Mesenchymal stem cell (in vitro differentiated cells and primary cell): Measurements from ENCODE around the gene SPPL3.
A peak's percentile ranks its signal among the peaks of the same experiment; 100 is the strongest.
"Not testable (repeated sequence)": the region's sequence is repeated elsewhere in the genome, so short reads cannot be mapped to it uniquely, and the experiment has no call there.

Experiments used
- DNase-seq: peaks from one replicate; pipeline ENCODE4 v3.0.0-alpha.2; 2013
- H2AFZ ChIP-seq: one replicate; pipeline ENCODE4 v1.6.1; 2013; ENCODE audit warnings: low read depth, mild to moderate bottlenecking, control low read depth, inconsistent platforms, low read length, moderate library complexity
- H2AK5ac ChIP-seq: 2 replicates; pipeline ENCODE4 v1.6.1; 2013; ENCODE audit warnings: low read length, moderate library complexity, mild to moderate bottlenecking, inconsistent platforms; ENCODE audit not compliant: severe bottlenecking
- H2BK120ac ChIP-seq: one replicate; pipeline ENCODE4 v1.6.1; 2013; ENCODE audit warnings: low read depth, mild to moderate bottlenecking, inconsistent platforms, low read length, moderate library complexity
- H2BK12ac ChIP-seq, 2 experiments: one replicate each; pipeline ENCODE4 v1.6.1; 2013; ENCODE audit warnings: inconsistent platforms in 2 of 2, low read length in 2 of 2, mild to moderate bottlenecking in 2 of 2, moderate library complexity in 2 of 2, control low read depth in 1 of 2
- H2BK15ac ChIP-seq: one replicate; pipeline ENCODE4 v1.6.1; 2013; ENCODE audit warnings: mild to moderate bottlenecking, low read depth, inconsistent platforms; ENCODE audit not compliant: poor library complexity, severe bottlenecking
- H2BK5ac ChIP-seq: 2 replicates; pipeline ENCODE4 v1.6.1; 2013; ENCODE audit warnings: low read depth, mild to moderate bottlenecking, low read length, control low read depth, inconsistent platforms; ENCODE audit not compliant: poor library complexity, severe bottlenecking
- H3K14ac ChIP-seq, 2 experiments: one replicate each; pipeline ENCODE4 v1.6.1; 2013; ENCODE audit warnings: inconsistent platforms in 2 of 2, low read length in 2 of 2, control low read depth in 1 of 2, mild to moderate bottlenecking in 1 of 2, moderate library complexity in 1 of 2
- H3K18ac ChIP-seq, 2 experiments: one replicate each; pipeline ENCODE4 v1.6.1; 2013; ENCODE audit warnings: inconsistent platforms in 2 of 2, low read length in 2 of 2, control low read depth in 1 of 2, low read depth in 1 of 2, mild to moderate bottlenecking in 1 of 2
- H3K23ac ChIP-seq, 2 experiments: one replicate each; pipeline ENCODE4 v1.6.1; 2013; ENCODE audit warnings: inconsistent platforms in 2 of 2, low read length in 2 of 2, mild to moderate bottlenecking in 2 of 2, moderate library complexity in 2 of 2, control low read depth in 1 of 2
- H3K27ac ChIP-seq: 2 replicates; pipeline ENCODE4 v1.5.1; 2013; ENCODE audit warnings: mild to moderate bottlenecking, moderate library complexity, low read length, control low read depth, inconsistent platforms; ENCODE audit not compliant: poor library complexity, severe bottlenecking
- H3K27me3 ChIP-seq, 2 experiments: 2 replicates each; pipeline versions ENCODE4 v1.6.1 to v1.7.0; 2013; ENCODE audit warnings: low read length in 2 of 2, mild to moderate bottlenecking in 2 of 2, moderate library complexity in 2 of 2, control low read depth in 1 of 2, inconsistent platforms in 1 of 2; ENCODE audit not compliant: control insufficient read depth in 1 of 2, insufficient read depth in 1 of 2
- H3K36me3 ChIP-seq, 2 experiments: 2 replicates each; pipeline versions ENCODE4 v1.6.1 to v1.7.0; 2013; ENCODE audit warnings: low read length in 2 of 2, control low read depth in 1 of 2, inconsistent platforms in 1 of 2, low read depth in 1 of 2, mild to moderate bottlenecking in 1 of 2; ENCODE audit not compliant: insufficient read depth in 2 of 2, control insufficient read depth in 1 of 2
- H3K4ac ChIP-seq, 2 experiments: one replicate each; pipeline ENCODE4 v1.6.1; 2013; ENCODE audit warnings: inconsistent platforms in 2 of 2, low read length in 2 of 2, mild to moderate bottlenecking in 2 of 2, moderate library complexity in 2 of 2, control low read depth in 1 of 2, low read depth in 1 of 2
- H3K4me1 ChIP-seq: 2 replicates; pipeline ENCODE4 v1.6.1; 2013; ENCODE audit warnings: low read depth, low read length, control low read depth; ENCODE audit not compliant: control insufficient read depth, insufficient read depth
- H3K4me2 ChIP-seq: 2 replicates; pipeline ENCODE4 v1.6.1; 2013; ENCODE audit warnings: low read length, mild to moderate bottlenecking, inconsistent platforms; ENCODE audit not compliant: poor library complexity, severe bottlenecking
- H3K4me3 ChIP-seq, 2 experiments: 2 replicates each; pipeline versions ENCODE4 v1.5.1 to v1.7.0; 2013; ENCODE audit warnings: low read length in 2 of 2, mild to moderate bottlenecking in 2 of 2, control low read depth in 1 of 2, low read depth in 1 of 2; ENCODE audit not compliant: insufficient read depth in 1 of 2
- H3K79me1 ChIP-seq: replicated peaks from 2 replicates; pipeline ENCODE4 v1.6.1; 2013; ENCODE audit warnings: mild to moderate bottlenecking, control low read depth, low read length, inconsistent platforms; ENCODE audit not compliant: poor library complexity, severe bottlenecking
- H3K9ac ChIP-seq: 2 replicates; pipeline ENCODE4 v1.7.0; 2013; ENCODE audit warnings: mild to moderate bottlenecking, low read length, moderate library complexity
- H3K9me3 ChIP-seq: 2 replicates; pipeline ENCODE4 v1.7.0; 2013; ENCODE audit warnings: mild to moderate bottlenecking, low read length; ENCODE audit not compliant: control insufficient read depth
- H4K8ac ChIP-seq: one replicate; pipeline ENCODE4 v1.6.1; 2013; ENCODE audit warnings: inconsistent platforms, mild to moderate bottlenecking, low read length, moderate library complexity
- H4K91ac ChIP-seq: one replicate; pipeline ENCODE4 v1.6.1; 2013; ENCODE audit warnings: mild to moderate bottlenecking, low read length, inconsistent platforms
- WGBS: methylation state at CpG from one replicate; pipeline ENCODE4 v1.1.7; 2013; ENCODE audit warnings: mixed read lengths; 5-methylcytosine and 5-hydroxymethylcytosine counted together

Gene SPPL3

GRCh38 chr12:120733574-120733973 is 170.6 kb downstream of the SPPL3 start:
- Histone ChIP-seq H3K23ac (no peak overlapping the region), H3K4me3 (no peak overlapping the region), H3K14ac (no peak overlapping the region), H3K27me3 (no peaks in the 10 kb centered on the region), H2AFZ (no peak overlapping the region), H3K4ac (no peak overlapping the region), H2BK120ac (no peak overlapping the region), H4K8ac (no peak overlapping the region), H3K36me3 (peaks cover 14 to 23% of the 10 kb centered on the region in 2 experiments), H4K91ac (no peak overlapping the region), H3K4me1 (no peaks in the 10 kb centered on the region), H3K9me3 (no peaks in the 10 kb centered on the region), H3K18ac (no peak overlapping the region), H2BK15ac (no peak overlapping the region), H3K4me2 (no peak overlapping the region), H3K9ac (no peak overlapping the region), H2BK5ac (no peak overlapping the region), H3K27ac (no peak overlapping the region), H3K79me1 (no peaks in the 10 kb centered on the region), H2AK5ac (no peak overlapping the region), H2BK12ac (no peak overlapping the region)
- 91% methylated on average over 3 of the region's 3 CpGs for WGBS
- no peak for DNase-seq

- not testable (repeated sequence) for H3K4me1 ChIP-seq, H3K27me3 ChIP-seq, H3K27ac ChIP-seq, H3K9me3 ChIP-seq, H3K18ac ChIP-seq, H2AK5ac ChIP-seq, H3K4me2 ChIP-seq, H4K91ac ChIP-seq, H3K4me3 ChIP-seq, H3K79me1 ChIP-seq, DNase-seq, H4K8ac ChIP-seq, H2BK120ac ChIP-seq, H3K4ac ChIP-seq, H2AFZ ChIP-seq, H2BK5ac ChIP-seq, H2BK15ac ChIP-seq, H3K23ac ChIP-seq, H3K14ac ChIP-seq, H2BK12ac ChIP-seq, H3K9ac ChIP-seq
- H3K36me3 ChIP-seq = peaks cover 16 to 19% of the 10 kb centered on the region in 2 experiments
- 98% methylated on average over 26 of the region's 35 CpGs for WGBS
Observed at GRCh38 chr12:120732198-120732597, 172.0 kb downstream of the SPPL3 start.

GRCh38 chr12:120726961-120727360 is 177.2 kb downstream of the SPPL3 start:
- H3K4me2 ChIP-seq = no peak overlapping the region
- no peak overlapping the region for H3K4me3 ChIP-seq
- peaks cover 3% of the 10 kb centered on the region for H3K79me1 ChIP-seq
- no peak for DNase-seq
- H3K4ac ChIP-seq = no peak overlapping the region
- H2AK5ac ChIP-seq = no peak overlapping the region
- H3K4me1 ChIP-seq = peaks cover 10% of the 10 kb centered on the region
- H3K27me3 ChIP-seq = no peaks in the 10 kb centered on the region
- no peak overlapping the region for H3K27ac ChIP-seq
- H2BK12ac ChIP-seq = no peak overlapping the region
- no peak overlapping the region for H3K18ac ChIP-seq
- no peak overlapping the region for H3K14ac ChIP-seq
- H2BK120ac ChIP-seq = no peak overlapping the region
- peaks cover 18 to 45% of the 10 kb centered on the region in 2 experiments for H3K36me3 ChIP-seq
- no peak overlapping the region for H2BK15ac ChIP-seq
- H3K9me3 ChIP-seq = no peaks in the 10 kb centered on the region
- no peak overlapping the region for H3K23ac ChIP-seq
- H3K9ac ChIP-seq = no peak overlapping the region
- H4K8ac ChIP-seq = no peak overlapping the region
- no peak overlapping the region for H2AFZ ChIP-seq
- 96% methylated on average over 9 of the region's 9 CpGs for whole genome bisulfite sequencing
- H4K91ac ChIP-seq = no peak overlapping the region
- H2BK5ac ChIP-seq = no peak overlapping the region

GRCh38 chr12:120726510-120726793 is 177.7 kb downstream of the SPPL3 start:
- 93% methylated on average over 9 of the region's 9 CpGs for WGBS
- no peak overlapping the region for H2AK5ac ChIP-seq

More at GRCh38 chr12:120726510-120726793, 177.7 kb downstream of the SPPL3 start:
- peak overlapping the region in 1 of 2 experiments; percentile 82 for H3K4me3 ChIP-seq
- no peak overlapping the region for H4K91ac ChIP-seq
- no peak overlapping the region for H2BK15ac ChIP-seq
- no peaks in the 10 kb centered on the region for H3K27me3 ChIP-seq
- H3K18ac ChIP-seq = no peak overlapping the region
- H3K4ac ChIP-seq = no peak overlapping the region
- no peak overlapping the region for H3K14ac ChIP-seq
- no peak overlapping the region for H4K8ac ChIP-seq
- no peak overlapping the region for H3K23ac ChIP-seq
- H3K9me3 ChIP-seq = no peaks in the 10 kb centered on the region
- H2BK5ac ChIP-seq = no peak overlapping the region
- no peak overlapping the region for H2AFZ ChIP-seq
- H3K79me1 ChIP-seq = peaks cover 7% of the 10 kb centered on the region
- peaks cover 23 to 50% of the 10 kb centered on the region in 2 experiments for H3K36me3 ChIP-seq
- peaks cover 10% of the 10 kb centered on the region for H3K4me1 ChIP-seq
- DNase-seq = no peak
- no peak overlapping the region for H2BK12ac ChIP-seq
- H3K4me2 ChIP-seq = no peak overlapping the region
- no peak overlapping the region for H3K27ac ChIP-seq
- no peak overlapping the region for H2BK120ac ChIP-seq
- peak overlapping the region; percentile 86 for H3K9ac ChIP-seq
